ENCODE data around the gene C4orf54.

- TF ChIP-seq, protein P1, sequence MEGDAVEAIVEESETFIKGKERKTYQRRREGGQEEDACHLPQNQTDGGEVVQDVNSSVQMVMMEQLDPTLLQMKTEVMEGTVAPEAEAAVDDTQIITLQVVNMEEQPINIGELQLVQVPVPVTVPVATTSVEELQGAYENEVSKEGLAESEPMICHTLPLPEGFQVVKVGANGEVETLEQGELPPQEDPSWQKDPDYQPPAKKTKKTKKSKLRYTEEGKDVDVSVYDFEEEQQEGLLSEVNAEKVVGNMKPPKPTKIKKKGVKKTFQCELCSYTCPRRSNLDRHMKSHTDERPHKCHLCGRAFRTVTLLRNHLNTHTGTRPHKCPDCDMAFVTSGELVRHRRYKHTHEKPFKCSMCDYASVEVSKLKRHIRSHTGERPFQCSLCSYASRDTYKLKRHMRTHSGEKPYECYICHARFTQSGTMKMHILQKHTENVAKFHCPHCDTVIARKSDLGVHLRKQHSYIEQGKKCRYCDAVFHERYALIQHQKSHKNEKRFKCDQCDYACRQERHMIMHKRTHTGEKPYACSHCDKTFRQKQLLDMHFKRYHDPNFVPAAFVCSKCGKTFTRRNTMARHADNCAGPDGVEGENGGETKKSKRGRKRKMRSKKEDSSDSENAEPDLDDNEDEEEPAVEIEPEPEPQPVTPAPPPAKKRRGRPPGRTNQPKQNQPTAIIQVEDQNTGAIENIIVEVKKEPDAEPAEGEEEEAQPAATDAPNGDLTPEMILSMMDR (IDR thresholded peaks at IDR 0.05; ENCODE audit: borderline replicate concordance, extremely low read depth, low read length, poor library complexity, severe bottlenecking) = no peak
- TF ChIP-seq EZH2 (IDR thresholded peaks at IDR 0.05; ENCODE audit: borderline replicate concordance, low read depth, low read length, severe bottlenecking) = no peak
These were observed 7.1 kb upstream of the C4orf54 start for GRCh38 chr4:99664716-99665115.

All from DND-41 (cell line).